HepG2 (cell line): Measurements from ENCODE around the gene MFNG. TPM values are rescaled to one million over a fixed set of nuclear protein-coding genes. Genes with fewer than 3 reads are reported as not detected.

Experiments
- ATAC-seq: fragments of 200-7000 bp; cut with Tn5 transposase; 3 replicates; pipeline ENCODE4 v1.9.1; 2020; ENCODE audit warnings: mild to moderate bottlenecking, moderate library complexity
- BruUV-seq: library from RNA; stranded (reverse); fragments of 400-500 nt; replicated peaks from 2 replicates; lab custom pipeline; 2021; lab: Mats Ljungman, UMichigan
- CTCF ChIA-PET: fragments of 300-600 bp; formaldehyde crosslinking; extraction: SDS; loops from one replicate; lab custom pipeline; 2021; ENCODE audit warnings: low total read pairs, inconsistent platforms, low intra/inter-chr PET ratio; lab: Yijun Ruan, JAX
- POLR2A ChIA-PET: fragments of 350-600 bp; sonication (Branson Sonifier 250); formaldehyde crosslinking; loops from one replicate; lab custom pipeline; 2020; ENCODE audit warnings: antibody characterized with exemption, inconsistent platforms; lab: Yijun Ruan, JAX
- DNase-seq: peaks from one replicate; pipeline ENCODE4 v3.0.0-alpha.2; 2015; ENCODE audit warnings: low spot score
- FAIRE-seq: peaks from 3 replicates; lab custom pipeline; 2011; peaks lifted over from hg19 to GRCh38; lab: Jason Lieb, UNC
- H2AFZ ChIP-seq: one replicate; pipeline ENCODE4 v1.6.1; 2011; ENCODE audit warnings: low read length, inconsistent platforms
- H3K27ac ChIP-seq: fragments of 300-600 bp; 3 replicates; pipeline ENCODE4 v1.8.0; 2011; ENCODE audit warnings: mixed run types, mild to moderate bottlenecking, mixed read lengths, low read length, inconsistent platforms; ENCODE audit not compliant: insufficient read depth; ENCODE audit errors: extremely low read length
- H3K27me3 ChIP-seq, 2 experiments: fragments of 200-600 bp in 1 of 2; 2 replicates in 1 of 2; 3 replicates in 1 of 2; pipeline versions ENCODE4 v1.6.0 to v1.8.0; 2011; ENCODE audit warnings: low read length in 2 of 2, mild to moderate bottlenecking in 2 of 2, moderate library complexity in 2 of 2, inconsistent platforms in 1 of 2; ENCODE audit not compliant: insufficient read depth in 2 of 2, control insufficient read depth in 1 of 2
- H3K36me3 ChIP-seq, 2 experiments: fragments of 200-600 bp in 1 of 2; replicated peaks in 1 of 2; 2 replicates in 1 of 2; 3 replicates in 1 of 2; pipeline versions ENCODE4 v1.5.1 to v1.8.0; 2011; ENCODE audit warnings: low read length in 2 of 2, inconsistent platforms in 1 of 2; ENCODE audit not compliant: insufficient read depth in 2 of 2, control insufficient read depth in 1 of 2
- H3K4me1 ChIP-seq: 2 replicates; pipeline ENCODE4 v1.5.1; 2012; ENCODE audit warnings: low read length, inconsistent platforms; ENCODE audit not compliant: insufficient read depth
- H3K4me2 ChIP-seq: 2 replicates; pipeline ENCODE4 v1.6.0; 2011; ENCODE audit warnings: low read depth, low read length, inconsistent platforms
- H3K4me3 ChIP-seq, 3 experiments: fragments of 200-600 bp in 1 of 3; sonication (generic), shearing (Covaris generic) in 1 of 3; replicated peaks in 1 of 3; 2 replicates each; pipeline ENCODE4 v1.5.1; 2011 to 2016; ENCODE audit warnings: low read length in 3 of 3, inconsistent platforms in 2 of 3, low read depth in 2 of 3, mild to moderate bottlenecking in 2 of 3, control low read depth in 1 of 3, mixed read lengths in 1 of 3; ENCODE audit not compliant: insufficient read depth in 1 of 3
- H3K79me2 ChIP-seq: one replicate; pipeline ENCODE4 v1.6.1; 2011; ENCODE audit warnings: low read length, inconsistent platforms; ENCODE audit not compliant: insufficient read depth
- H3K9ac ChIP-seq: 2 replicates; pipeline ENCODE4 v1.6.0; 2011; ENCODE audit warnings: mild to moderate bottlenecking, low read depth, low read length, inconsistent platforms; ENCODE audit not compliant: insufficient read depth
- H3K9me3 ChIP-seq: 2 replicates; pipeline ENCODE4 v1.5.1; 2012; ENCODE audit warnings: mild to moderate bottlenecking, low read length
- H4K20me1 ChIP-seq: 2 replicates; pipeline ENCODE4 v1.6.0; 2011; ENCODE audit warnings: inconsistent platforms, mild to moderate bottlenecking, low read length, moderate library complexity; ENCODE audit not compliant: insufficient read depth
- SNRNP70 ChIP-seq: fragments of 200-400 bp; formaldehyde crosslinking; IDR thresholded peaks from 2 replicates; pipeline ENCODE4 v1.6.1; 2017; ENCODE audit warnings: mild to moderate bottlenecking, low read depth, low read length, moderate library complexity
- TBX3 ChIP-seq: fragments of 450-650 bp; IDR thresholded peaks from 2 replicates; pipeline ENCODE4 v1.6.1; 2017; ENCODE audit warnings: antibody characterized with exemption, mild to moderate bottlenecking, inconsistent platforms, borderline replicate concordance
- YEATS4 ChIP-seq: sonication (generic); formaldehyde crosslinking; IDR thresholded peaks from 2 replicates; pipeline ENCODE4 v1.4.0; 2020; ENCODE audit warnings: missing genetic modification reagents, borderline replicate concordance
- ZNF101 ChIP-seq: sonication (generic); formaldehyde crosslinking; IDR thresholded peaks from 2 replicates; pipeline ENCODE4 v1.4.0; 2020; ENCODE audit warnings: mild to moderate bottlenecking, low read depth, missing genetic modification reagents, borderline replicate concordance
- ZNF629 ChIP-seq: sonication (generic); formaldehyde crosslinking; conservative IDR thresholded peaks from 2 replicates; pipeline ENCODE4 v1.5.0; 2020; ENCODE audit warnings: missing genetic modification reagents
- ZNF652 ChIP-seq: IDR thresholded peaks from 2 replicates; pipeline ENCODE4 v1.6.1; 2016; ENCODE audit warnings: low read depth, borderline replicate concordance
- ZNF768 ChIP-seq: sonication (generic); formaldehyde crosslinking; IDR thresholded peaks from 2 replicates; pipeline ENCODE4 v1.4.0; 2020; ENCODE audit warnings: missing genetic modification reagents
- WGBS: methylation state at CpG from one replicate; pipeline ENCODE4 v1.1.6; 2017; ENCODE audit warnings: low lambda C conversion rate; 5-methylcytosine and 5-hydroxymethylcytosine counted together
- in situ Hi-C: cut with HindIII; loops from 2 replicates; pipeline ENCODE4 v1.10.0; 2017; ENCODE audit warnings: low pct_unique_long_range_greater_than_20kb; ENCODE audit not compliant: extremely low pct_ligation_motif_present
- intact Hi-C: fragments of 100-400 bp; cut with micrococcal nuclease; formaldehyde crosslinking; loops from one replicate; pipeline ENCODE4 v1.10.0; 2022; ENCODE audit not compliant: unreplicated experiment
- polyA plus RNA-seq, 8 experiments: library from polyadenylated mRNA; depleted of rRNA in 3 of 8; stranded (reverse) in 7 of 8; unstranded in 1 of 8; fragments of >200 nt; fragmentation: Illumina TruSeq in 4 of 8; extraction: Trizol in 4 of 8; gene quantifications; 2 replicates each; pipeline versions ENCODE4 v1.2.1 to v1.2.3, GENCODE V29; 2011 to 2016; ENCODE audit warnings: low read depth in 4 of 8, missing spikeins in 1 of 8, mixed read lengths in 1 of 8; ENCODE audit not compliant: insufficient read depth in 1 of 8
- total RNA-seq, 5 experiments: library from RNA; depleted of rRNA; stranded (reverse); fragments of >200 nt; fragmentation: Illumina TruSeq; extraction: Trizol; gene quantifications; 2 replicates each; pipeline ENCODE4 v1.2.3, GENCODE V29; 2016; ENCODE audit warnings: low read depth in 1 of 5
- TF ChIP-seq, protein P1 (sequence below): sonication (generic); formaldehyde crosslinking; IDR thresholded peaks from 2 replicates; pipeline ENCODE4 v1.4.0; 2020; ENCODE audit warnings: mild to moderate bottlenecking, missing genetic modification reagents, borderline replicate concordance

MFNG gene
- total and polyA plus RNA-seq, 2 of the 13 experiments (the other 11 are each of a cell fraction or from before 2014, with no cell fraction given) = 1.0 to 11.7 TPM

DNA sequence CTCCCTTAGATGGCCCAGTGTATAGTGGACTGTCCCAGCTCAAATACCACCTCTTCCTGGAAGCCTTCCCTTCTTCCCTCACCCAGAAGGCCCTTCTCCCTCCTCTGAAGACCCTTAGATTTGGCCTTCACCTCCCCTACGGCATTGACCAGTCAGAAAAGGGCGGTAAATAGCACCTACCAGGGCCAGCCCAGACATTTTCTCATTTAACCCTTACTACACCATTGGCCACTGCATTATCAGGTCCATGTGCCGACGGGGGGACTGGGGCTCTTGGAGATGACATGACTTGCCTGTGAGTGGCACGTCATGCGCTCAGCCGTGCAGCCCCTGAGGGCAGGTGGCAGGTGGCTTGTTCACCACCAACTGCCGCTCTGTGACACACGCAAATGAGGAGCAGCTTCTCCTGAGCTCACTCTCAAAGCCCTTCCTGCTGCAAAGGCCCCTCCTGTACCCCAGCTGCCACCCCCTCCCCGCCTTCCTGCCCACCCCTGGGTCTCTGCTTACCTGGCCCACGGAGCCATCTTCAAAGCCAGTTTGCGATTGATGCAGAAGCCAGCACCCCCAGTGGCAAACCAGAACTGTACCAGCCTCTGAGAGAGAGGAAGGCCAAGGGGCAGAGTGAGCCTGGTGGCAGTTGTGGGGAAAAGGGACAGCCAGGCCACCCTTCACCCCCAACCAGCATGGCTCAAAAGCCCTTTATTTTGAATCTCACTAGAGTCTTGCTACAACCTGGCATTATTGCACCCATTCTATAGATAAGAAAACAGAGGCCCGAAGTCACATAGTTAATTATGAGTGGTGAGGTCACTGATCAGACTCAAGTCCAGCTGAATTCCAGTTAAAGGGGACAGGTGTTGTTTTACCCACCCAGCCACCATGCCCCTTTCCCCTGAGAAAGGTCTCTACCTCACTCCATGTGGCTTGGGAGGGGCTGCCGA is 9.5 kb downstream of the MFNG start:
- no peak for ATAC-seq
- ChIA-PET CTCF (no interaction called here), POLR2A (no interaction called here)
- Histone ChIP-seq H3K27ac (no peak overlapping the region), H3K36me3 (no peaks in the 10 kb centered on the region), H2AFZ (no peak overlapping the region), H3K4me1 (peaks cover 37% of the 10 kb centered on the region), H3K4me2 (no peak overlapping the region), H3K4me3 (no peak overlapping the region), H3K9ac (no peak overlapping the region), H4K20me1 (no peaks in the 10 kb centered on the region), H3K9me3 (no peaks in the 10 kb centered on the region), H3K79me2 (no peaks in the 10 kb centered on the region), H3K27me3 (no peaks in the 10 kb centered on the region; a peak in 1 of 5 replicates)
- WGBS = 70% methylated on average over 14 of the region's 14 CpGs
- FAIRE-seq = no peak
- BruUV-seq = no TSS peak
- in situ Hi-C loops (no loop called here), intact Hi-C loops (loop anchor here (10.0 kb wide), 1 partner anchor 48 kb away; no protein-coding TSS in a partner anchor)
- TF ChIP-seq TBX3 = no peak
- no peak for TF ChIP-seq SNRNP70
- TF ChIP-seq ZNF768 = no peak
- peak; percentile 78 for TF ChIP-seq ZNF652 (CRISPR knock-in tag)
- TF ChIP-seq YEATS4 (CRISPR knock-in tag) = no peak
- TF ChIP-seq ZNF629 (CRISPR knock-in tag) = peak; percentile 86
- TF ChIP-seq, protein P1, sequence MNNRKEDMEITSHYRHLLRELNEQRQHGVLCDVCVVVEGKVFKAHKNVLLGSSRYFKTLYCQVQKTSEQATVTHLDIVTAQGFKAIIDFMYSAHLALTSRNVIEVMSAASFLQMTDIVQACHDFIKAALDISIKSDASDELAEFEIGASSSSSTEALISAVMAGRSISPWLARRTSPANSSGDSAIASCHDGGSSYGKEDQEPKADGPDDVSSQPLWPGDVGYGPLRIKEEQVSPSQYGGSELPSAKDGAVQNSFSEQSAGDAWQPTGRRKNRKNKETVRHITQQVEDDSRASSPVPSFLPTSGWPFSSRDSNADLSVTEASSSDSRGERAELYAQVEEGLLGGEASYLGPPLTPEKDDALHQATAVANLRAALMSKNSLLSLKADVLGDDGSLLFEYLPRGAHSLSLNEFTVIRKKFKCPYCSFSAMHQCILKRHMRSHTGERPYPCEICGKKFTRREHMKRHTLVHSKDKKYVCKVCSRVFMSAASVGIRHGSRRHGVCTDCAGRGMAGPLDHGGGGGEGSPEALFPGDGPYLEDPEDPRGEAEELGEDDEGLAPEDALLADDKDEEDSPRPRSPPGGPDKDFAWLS (CRISPR knock-in tag) = no peak
- no peak for TF ChIP-seq ZNF101 (CRISPR knock-in tag)
- DNase-seq = no peak
